Neutrophil (primary cell): ENCODE measurements around the gene UCK1.
A peak's percentile ranks its signal among the peaks of the same experiment; 100 is the strongest.
"Not testable (repeated sequence)": the region's sequence is repeated elsewhere in the genome, so short reads cannot be mapped to it uniquely, and the experiment has no call there.

Experiments used
- H3K27ac ChIP-seq: fragments of 200-600 bp; sonication (generic); 2 replicates; pipeline ENCODE4 v1.5.1; 2016; ENCODE audit warnings: mild to moderate bottlenecking, moderate library complexity
- H3K27me3 ChIP-seq: fragments of 200-600 bp; sonication (generic); 2 replicates; pipeline ENCODE4 v1.6.0; 2016; ENCODE audit warnings: mild to moderate bottlenecking
- H3K36me3 ChIP-seq: fragments of 200-600 bp; sonication (generic); 2 replicates; pipeline ENCODE4 v1.5.1; 2017
- H3K4me1 ChIP-seq, 2 experiments: fragments of 200-600 bp in 1 of 2; sonication (generic) in 1 of 2; 1 replicate in 1 of 2; 2 replicates in 1 of 2; pipeline versions ENCODE4 v1.5.1 to v1.6.1; 2013 to 2016; ENCODE audit warnings: low read depth in 1 of 2, low read length in 1 of 2, mild to moderate bottlenecking in 1 of 2, moderate library complexity in 1 of 2; ENCODE audit not compliant: control insufficient read depth in 1 of 2, insufficient read depth in 1 of 2
- H3K4me3 ChIP-seq, 2 experiments: fragments of 200-600 bp in 1 of 2; sonication (generic) in 1 of 2; 1 replicate in 1 of 2; 2 replicates in 1 of 2; pipeline ENCODE4 v1.5.1; 2013 to 2016; ENCODE audit warnings: low read depth in 1 of 2, low read length in 1 of 2, mild to moderate bottlenecking in 1 of 2, moderate library complexity in 1 of 2
- H3K9me3 ChIP-seq: fragments of 200-600 bp; sonication (generic); 2 replicates; pipeline ENCODE4 v1.5.1; 2016
- CTCF ChIP-seq: fragments of 200-600 bp; sonication (generic); IDR thresholded peaks from 2 replicates; pipeline ENCODE4 v1.5.1; 2016; ENCODE audit warnings: antibody characterized with exemption

Gene UCK1

DNA sequence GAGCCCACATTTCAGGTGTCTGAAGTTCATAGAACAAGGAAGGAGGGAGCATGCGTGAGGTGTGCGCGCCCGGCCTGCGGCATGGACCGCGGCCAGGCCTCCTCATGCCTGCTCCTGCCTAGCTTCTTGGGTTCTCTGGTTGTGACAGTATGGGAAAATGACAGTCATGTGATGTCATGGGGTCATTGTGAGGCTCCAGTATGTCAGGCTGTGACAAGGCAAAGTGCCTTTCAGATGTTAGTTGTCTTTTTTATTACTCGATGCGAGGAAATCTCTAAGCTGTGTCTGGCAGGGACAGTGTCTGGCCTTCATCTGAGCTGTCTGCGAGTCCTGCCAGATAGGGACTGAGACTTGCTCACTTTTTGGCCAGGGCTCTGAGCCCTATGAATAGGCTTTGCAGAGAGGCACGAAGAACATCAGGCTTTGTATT, 13.3 kb downstream of the UCK1 start:
- no peak for TF ChIP-seq CTCF
- no peak overlapping the region for H3K4me3 ChIP-seq
- peaks cover 22% of the 10 kb centered on the region for H3K9me3 ChIP-seq
- H3K36me3 ChIP-seq: peaks cover 50% of the 10 kb centered on the region
- no peaks in the 10 kb centered on the region for H3K27me3 ChIP-seq
- H3K4me1 ChIP-seq: no peaks in the 10 kb centered on the region
- H3K27ac ChIP-seq: peak overlapping the region; percentile 75

GRCh38 chr9:131516930-131517329, 14.1 kb downstream of the UCK1 start:
- no peak overlapping the region for H3K4me3 ChIP-seq
- peaks cover 48% of the 10 kb centered on the region for H3K36me3 ChIP-seq
- H3K4me1 ChIP-seq: no peaks in the 10 kb centered on the region
- H3K9me3 ChIP-seq: peaks cover 22% of the 10 kb centered on the region
- TF ChIP-seq CTCF: no peak
- H3K27ac ChIP-seq: peak overlapping the region; percentile 75
- H3K27me3 ChIP-seq: no peaks in the 10 kb centered on the region

DNA sequence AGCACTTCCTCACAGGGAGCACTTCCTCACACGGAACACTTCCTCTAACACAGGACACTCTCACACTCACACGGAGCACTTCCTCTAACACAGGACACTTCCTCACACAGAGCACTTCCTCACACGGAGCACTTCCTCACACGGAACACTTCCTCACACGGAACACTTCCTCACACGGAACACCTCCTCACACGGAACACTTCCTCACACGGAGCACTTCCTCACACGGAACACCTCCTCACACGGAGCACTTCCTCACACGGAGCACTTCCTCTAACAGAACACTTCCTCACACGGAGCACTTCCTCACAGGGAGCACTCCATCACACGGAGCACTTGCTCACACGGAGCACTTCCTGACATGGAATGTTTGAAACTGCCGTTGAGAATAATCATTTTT, 15.0 kb downstream of the UCK1 start:
- Histone ChIP-seq H3K4me1 (no peaks in the 10 kb centered on the region), H3K4me3 (no peak overlapping the region), H3K27ac (peak overlapping the region; percentile 75), H3K27me3 (no peaks in the 10 kb centered on the region), H3K9me3 (peaks cover 22% of the 10 kb centered on the region), H3K36me3 (peaks cover 47% of the 10 kb centered on the region)
- no peak for TF ChIP-seq CTCF

DNA sequence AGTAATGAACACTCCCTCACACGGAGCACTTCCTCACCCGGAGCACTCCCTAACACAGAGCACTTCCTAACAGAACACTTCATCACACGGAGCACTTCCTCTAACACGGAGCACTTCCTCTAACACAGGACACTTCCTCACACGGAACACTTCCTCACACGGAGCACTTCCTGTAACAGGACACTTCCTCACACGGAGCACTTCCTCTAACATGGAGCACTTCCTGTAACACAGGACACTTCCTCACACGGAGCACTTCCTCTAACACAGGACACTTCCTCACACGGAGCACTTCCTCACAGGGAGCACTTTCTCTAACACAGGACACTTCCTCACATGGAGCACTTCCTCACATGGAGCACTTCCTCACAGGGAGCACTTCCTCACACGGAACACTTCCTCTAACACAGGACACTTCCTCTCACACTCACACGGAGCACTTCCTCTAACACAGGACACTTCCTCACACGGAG, 15.5 kb downstream of the UCK1 start:
- H3K4me3 ChIP-seq, H3K4me1 ChIP-seq, H3K27me3 ChIP-seq: not testable (repeated sequence)
- peaks cover 22% of the 10 kb centered on the region for H3K9me3 ChIP-seq
- peaks cover 47% of the 10 kb centered on the region for H3K36me3 ChIP-seq
- peak overlapping the region; percentile 75 for H3K27ac ChIP-seq

GRCh38 chr9:131513177-131513576, 17.9 kb downstream of the UCK1 start:
- TF ChIP-seq CTCF: no peak
- Histone ChIP-seq H3K4me3 (no peak overlapping the region), H3K36me3 (peaks cover 35% of the 10 kb centered on the region), H3K4me1 (no peaks in the 10 kb centered on the region), H3K9me3 (peaks cover 22% of the 10 kb centered on the region), H3K27me3 (no peaks in the 10 kb centered on the region), H3K27ac (no peak overlapping the region)

- H3K4me3 ChIP-seq: no peak overlapping the region
- H3K27ac ChIP-seq: no peak overlapping the region
- no peak for TF ChIP-seq CTCF
- no peaks in the 10 kb centered on the region for H3K27me3 ChIP-seq
- no peaks in the 10 kb centered on the region for H3K4me1 ChIP-seq
- peaks cover 21% of the 10 kb centered on the region for H3K9me3 ChIP-seq
- peaks cover 41% of the 10 kb centered on the region for H3K36me3 ChIP-seq
Measured at GRCh38 chr9:131511880-131512279, 19.2 kb downstream of the UCK1 start.
